Stimulated activated CD8-positive, alpha-beta memory T cell treated with anti-CD3 and anti-CD28 coated beads, Interleukin-15, amount 100 ng/mL, for 1 hour (primary cell): Measurements from ENCODE around the gene TMEM33.
"Not testable (repeated sequence)": the region's sequence is repeated elsewhere in the genome, so short reads cannot be mapped to it uniquely, and the experiment has no call there.

Experiments
- DNase-seq: peaks from one replicate; pipeline ENCODE4 v3.0.0-alpha.2; 2020; ENCODE audit warnings: low read depth

The TMEM33 gene, protein sequence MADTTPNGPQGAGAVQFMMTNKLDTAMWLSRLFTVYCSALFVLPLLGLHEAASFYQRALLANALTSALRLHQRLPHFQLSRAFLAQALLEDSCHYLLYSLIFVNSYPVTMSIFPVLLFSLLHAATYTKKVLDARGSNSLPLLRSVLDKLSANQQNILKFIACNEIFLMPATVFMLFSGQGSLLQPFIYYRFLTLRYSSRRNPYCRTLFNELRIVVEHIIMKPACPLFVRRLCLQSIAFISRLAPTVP

GRCh38 chr4:41934901-41935651 lies at the start of gene TMEM33:
TSS of gene TMEM33 (plus strand) at chr4:41935429. CDS start at chr4:41935485, 56 bp downstream.
- DNase-seq, result peak; percentile 53

DNA sequence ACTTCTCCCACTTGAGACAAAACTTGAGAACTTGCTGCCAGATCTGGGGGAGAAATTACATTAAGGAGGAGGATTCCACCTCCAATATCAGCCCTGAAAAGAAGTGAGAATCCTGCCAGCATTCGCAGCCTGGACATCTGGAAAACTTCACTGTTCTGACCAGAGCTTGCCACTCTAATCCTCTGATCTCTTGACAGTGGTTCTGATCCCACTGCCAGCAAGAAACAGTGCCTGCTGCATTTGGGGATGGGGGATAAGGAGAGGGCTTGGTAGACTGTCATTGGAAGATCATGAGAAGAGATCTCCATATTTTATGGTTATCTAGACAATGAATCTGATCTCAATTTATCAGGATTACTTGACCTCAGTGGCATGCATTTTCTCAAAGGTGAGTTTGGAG lies 49.8 kb upstream of the TMEM33 start:
- no peak for DNase-seq

DNA sequence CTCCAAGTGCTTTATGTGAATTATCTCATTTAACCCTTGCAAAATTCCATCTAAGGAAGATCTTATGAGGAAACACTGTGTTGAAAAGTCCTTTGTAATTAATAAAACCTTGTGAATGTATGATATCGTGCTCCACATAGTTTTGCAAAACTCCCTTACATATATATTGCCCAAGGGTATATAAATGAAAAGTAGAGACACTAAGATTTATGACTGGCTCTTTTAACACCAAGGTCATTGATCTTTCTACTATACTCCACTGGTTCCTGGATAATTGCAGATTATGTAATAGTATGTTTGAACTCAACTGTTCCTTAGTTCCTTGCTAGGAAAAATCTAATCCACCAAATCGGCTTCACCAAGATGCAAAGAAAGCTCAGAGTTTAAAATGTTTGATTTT lies 48.0 kb upstream of the TMEM33 start:
- DNase-seq, result no peak

DNA sequence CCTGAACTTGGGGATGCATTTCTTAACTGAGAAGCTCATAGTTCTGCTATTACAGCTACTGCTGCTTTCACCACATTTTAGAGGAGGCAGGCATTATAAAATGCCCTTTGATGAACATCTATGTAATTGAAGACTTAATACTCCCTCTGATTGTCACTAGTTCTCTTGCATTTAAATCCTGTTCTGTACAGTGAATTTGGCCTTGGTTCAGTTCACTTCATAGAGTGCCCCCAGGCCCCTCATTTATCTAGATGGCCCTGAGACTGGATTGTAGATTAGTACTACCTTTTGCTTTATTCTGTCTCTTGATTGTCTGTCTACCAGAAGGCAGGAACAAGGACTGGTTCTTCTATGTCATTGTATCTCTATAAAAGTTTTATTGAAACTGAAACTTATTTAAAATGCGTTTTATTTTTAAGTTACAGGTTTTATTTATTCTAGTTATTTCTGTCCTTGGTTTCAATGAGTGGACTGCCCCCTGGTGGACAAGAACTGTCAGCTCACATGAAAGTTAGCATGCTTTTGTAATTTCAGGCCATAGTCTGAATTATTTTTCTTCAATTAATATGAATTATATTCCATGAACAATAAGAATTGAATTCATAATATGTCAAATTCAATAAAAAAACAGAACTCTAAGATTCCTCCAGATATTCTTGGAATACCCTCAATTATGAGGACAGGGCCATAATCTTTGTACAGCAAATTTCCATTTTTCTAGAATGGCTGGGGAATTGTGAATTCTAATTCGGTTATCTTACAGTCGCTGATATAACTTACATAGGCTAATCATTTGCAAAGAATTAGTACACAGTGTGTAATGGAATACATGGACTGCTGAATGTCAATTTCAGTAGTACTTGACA lies 47.2 kb upstream of the TMEM33 start:
- DNase-seq, result peak; percentile 15

- no peak for DNase-seq
These were observed 46.5 kb upstream of the TMEM33 start for GRCh38 chr4:41888687-41889074.

DNA sequence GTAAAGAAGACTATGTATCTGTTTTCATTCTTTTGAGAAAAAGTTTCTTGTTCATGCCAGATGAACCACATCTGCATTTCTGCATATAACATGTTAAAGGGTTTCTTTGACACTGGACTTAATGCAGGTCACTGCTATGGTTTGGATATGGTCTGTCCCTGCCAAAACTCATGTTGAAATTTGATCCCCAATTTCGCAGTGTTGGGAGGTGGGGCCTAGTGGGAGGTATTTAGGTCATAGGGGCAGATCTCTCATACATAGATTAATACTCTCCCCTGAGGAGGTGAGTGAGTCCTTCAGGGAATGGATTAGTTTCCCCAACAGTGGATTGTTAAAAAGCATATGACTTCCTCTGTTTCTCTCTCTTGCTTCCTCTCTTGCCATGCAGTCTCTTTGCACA lies 45.9 kb upstream of the TMEM33 start:
- DNase-seq, result no peak

DNA sequence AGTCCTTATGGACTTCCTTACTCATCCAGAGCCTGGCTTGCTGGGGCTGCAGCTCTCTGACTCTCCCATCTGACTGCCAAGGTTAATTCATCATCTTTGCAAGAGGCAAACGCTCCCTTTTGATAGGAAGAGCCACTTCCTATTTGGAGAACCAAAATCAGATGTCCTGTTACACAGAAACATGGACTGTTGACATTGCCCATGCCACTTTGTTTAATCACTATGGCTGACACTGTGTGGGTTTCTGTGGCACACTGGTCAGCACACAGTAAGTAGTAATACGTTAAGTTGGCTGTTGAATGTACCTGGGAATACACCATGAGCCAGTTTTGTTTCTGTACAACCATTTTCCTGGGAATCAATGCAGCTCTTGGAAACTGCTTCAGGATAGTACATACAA lies 45.1 kb upstream of the TMEM33 start:
- DNase-seq, result no peak

DNA sequence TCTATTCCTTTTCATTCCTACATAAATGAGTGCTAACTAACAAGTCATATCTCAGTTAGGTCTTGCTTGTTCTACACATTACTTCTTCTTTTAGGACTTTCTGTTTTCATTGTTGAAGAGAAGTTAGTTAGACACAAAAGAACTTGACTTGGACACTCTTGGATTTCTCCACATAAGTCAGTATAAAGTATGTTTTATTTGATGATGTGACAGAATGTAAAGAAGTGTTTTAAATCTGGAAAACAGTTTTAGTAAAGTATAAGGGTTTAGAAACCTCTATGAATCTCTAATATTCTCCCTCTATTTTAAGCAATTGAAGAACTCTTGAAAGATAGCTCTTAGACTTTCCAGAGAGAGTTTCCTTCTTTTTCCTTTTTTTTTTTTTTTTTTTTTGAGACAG lies 38.6 kb upstream of the TMEM33 start:
- DNase-seq, result no peak

- DNase-seq, result no peak
These were observed 37.5 kb upstream of the TMEM33 start for GRCh38 chr4:41897698-41898097.

- DNase-seq, result not testable (repeated sequence)
These were observed 26.1 kb upstream of the TMEM33 start for GRCh38 chr4:41909136-41909535.

DNA sequence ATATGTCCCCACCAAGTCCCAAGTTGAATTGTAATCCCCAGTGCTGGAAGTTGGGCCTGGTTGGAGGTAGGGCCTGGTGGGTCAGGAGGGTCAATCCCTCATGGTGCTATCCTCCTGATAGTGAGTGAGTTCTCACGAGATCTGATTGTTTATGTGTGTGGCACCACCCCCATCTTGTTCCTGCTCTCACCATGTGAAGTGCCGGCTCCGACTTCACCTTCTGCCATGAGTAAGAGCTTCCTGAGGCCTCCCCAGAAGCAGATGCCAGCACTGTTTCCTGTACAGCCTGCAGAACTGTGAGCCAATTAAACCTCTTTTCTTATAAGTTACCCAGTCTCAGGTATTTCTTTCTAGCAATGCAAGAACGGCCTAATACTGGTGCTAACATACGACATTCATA lies 22.7 kb upstream of the TMEM33 start:
- DNase-seq, result no peak

DNA sequence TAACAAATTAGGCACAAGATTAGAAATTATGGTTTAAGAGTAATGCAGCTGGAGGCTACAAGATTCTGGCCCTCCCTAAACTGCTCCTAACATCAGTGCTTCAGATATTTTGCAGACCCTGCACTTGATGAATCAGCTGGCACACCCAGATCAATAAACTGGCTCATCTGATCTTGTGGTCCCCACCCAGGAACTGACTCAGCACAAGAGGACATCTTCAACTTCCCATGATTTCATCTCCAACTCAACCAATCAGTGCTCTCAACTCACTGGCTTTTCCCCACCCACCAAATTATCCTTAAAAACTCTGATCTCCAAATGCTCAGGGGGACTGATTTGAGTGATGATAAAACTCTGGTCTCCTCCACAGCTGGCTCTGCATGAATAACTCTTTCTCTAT lies 21.7 kb upstream of the TMEM33 start:
- no peak for DNase-seq

GRCh38 chr4:41918278-41918677 lies 17.0 kb upstream of the TMEM33 start:
- no peak for DNase-seq

DNA sequence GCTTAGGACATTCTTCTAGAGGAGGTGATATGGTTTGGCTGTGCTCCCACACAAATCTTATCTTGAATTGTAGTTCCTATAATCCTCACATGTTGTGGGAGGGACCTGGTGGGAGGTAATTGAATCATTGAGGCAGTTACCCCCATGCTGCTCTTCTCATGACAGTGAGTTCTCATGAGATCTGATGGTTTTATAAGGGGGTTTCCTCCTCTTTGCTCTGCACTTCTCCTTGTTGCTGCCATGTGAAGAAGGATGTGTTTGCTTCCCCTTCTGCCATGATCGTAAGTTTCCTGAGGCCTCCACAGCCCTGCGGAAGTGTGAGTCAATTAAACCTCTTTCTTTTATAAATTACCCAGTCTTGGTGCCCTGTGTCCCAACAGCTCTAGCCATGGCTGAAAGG lies 14.8 kb upstream of the TMEM33 start:
- not testable (repeated sequence) for DNase-seq

GRCh38 chr4:41921476-41921875 lies 13.8 kb upstream of the TMEM33 start:
- DNase-seq, result no peak

DNA sequence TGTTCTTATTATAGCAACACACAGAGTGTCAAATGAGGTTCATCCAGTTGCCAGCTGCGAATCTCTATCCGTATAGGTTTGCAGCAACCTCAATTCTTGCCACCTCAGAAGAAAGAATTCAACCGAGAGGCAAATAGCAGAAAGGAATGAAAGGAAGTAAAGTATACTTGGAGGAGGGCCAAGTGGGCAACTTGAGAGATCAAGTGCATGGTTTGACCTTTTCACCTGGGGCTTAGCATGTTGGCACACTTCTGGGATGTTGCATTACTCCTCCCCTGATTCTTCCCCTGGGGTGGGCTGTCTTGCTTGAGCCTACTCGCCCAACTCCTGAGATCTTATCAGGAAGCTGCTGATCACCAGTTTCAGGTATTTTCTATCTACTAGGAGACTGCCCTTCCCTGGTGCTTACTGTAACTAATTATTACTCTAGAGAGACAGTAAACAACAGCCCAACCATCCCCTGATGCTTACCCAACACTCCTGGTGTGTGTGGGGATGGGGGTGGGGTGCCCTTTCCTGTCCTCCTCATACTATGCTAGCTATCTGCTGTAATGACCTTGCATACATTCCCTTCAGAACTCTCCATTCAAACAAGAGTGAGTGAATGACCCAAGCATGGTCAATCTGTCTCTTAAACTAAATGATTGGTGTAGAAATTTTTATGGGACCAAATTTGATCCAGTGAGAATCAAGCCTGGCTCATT lies 7.3 kb upstream of the TMEM33 start:
- DNase-seq, result no peak

- DNase-seq, result no peak
These were observed 4.9 kb upstream of the TMEM33 start for GRCh38 chr4:41930139-41930831.

DNA sequence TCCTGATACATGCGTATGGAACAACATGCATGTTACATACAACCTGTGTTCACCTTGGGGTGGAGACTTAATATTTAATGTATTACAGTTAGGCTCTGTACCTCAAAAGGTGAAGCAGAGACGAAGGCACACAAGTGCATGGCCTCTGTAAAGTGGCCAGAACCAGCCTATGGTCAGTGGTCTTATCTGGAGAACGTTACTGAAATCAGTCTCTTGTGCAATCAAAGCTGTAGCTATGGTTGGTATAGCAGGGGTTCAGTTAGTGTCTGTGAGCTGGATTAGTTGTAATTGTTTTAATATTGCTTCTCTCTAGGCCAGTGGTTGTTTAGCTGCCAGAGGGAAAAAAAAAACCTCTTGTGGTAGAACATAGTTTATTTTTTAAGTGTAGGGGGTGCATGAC lies 2.2 kb upstream of the TMEM33 start:
- no peak for DNase-seq

DNA sequence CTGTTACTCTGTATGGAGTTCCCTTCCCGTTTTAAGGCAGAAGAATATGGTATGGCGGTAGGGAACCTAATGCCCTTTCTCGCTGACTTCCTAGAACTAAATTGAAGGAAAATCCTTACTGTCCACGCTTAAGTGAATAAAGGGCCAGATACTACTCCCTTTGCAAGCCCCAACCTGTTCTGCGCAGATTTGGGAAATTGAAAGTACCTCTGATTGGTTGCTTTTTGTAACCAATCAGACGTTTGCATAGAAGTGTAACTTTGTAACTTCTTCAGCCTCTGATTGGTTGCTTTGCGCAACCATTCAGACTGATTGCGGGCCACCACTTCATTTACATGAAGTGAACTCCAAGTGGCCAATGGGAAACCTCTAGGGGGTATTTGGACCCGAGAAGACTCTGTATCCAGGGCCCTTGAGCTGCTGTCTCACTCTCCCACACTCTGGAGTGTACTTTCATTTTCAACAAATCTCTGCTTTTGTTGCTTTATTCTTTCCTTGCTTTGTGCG lies 1.2 kb upstream of the TMEM33 start:
- DNase-seq, result no peak

DNA sequence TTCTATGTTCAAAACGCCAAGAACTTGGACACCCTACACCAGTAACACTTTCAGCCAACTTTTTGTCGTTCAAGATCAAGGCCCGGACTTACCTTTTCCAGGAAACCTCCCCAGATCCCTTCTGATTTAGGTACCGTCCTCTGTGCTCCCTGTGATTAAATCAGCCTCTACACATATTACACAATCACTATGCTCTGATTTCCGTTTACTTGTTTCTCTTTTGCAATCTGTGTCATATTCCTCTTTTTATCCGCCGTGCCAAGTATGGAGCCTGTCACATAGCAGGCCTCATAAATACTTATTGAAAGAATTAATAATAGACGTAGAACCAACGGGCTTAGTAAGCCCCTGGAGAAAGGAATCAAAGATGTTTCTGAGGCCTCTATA lies 722 bp upstream of the TMEM33 start:
- DNase-seq, result no peak

DNA sequence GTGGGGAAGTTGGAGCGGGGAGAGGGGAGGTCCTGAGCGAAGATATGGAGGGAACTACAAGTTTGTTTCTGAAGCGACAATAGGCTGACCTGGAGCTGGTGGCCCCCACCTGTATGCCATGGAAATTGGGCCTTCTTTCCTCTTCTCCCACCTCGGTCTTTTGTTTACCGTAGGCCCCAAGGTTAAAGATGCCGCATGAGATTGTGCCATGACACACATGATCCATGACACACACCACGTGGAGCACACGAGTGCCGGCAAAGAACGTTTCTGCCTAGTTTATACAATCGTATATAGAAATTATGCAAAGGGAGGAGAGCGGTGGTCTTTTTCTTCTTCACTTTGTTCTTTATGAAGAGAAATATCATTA lies 408 bp downstream of the TMEM33 start:
- no peak for DNase-seq
